IMR-90 (cell line): ENCODE results near the gene SLC30A1. TPM values are rescaled to one million over a fixed set of nuclear protein-coding genes. Genes with fewer than 3 reads are reported as not detected.

Experiments
- ATAC-seq: fragments of 200-7000 bp; cut with Tn5 transposase; 2 replicates; pipeline ENCODE4 v1.9.1; 2020; ENCODE audit warnings: low read depth, mild to moderate bottlenecking, moderate library complexity
- BruUV-seq: library from RNA; stranded (reverse); fragments of 400-500 nt; replicated peaks from 2 replicates; lab custom pipeline; 2021; lab: Mats Ljungman, UMichigan
- CTCF ChIA-PET: fragments of 300-600 bp; formaldehyde crosslinking; extraction: SDS; loops from one replicate; lab custom pipeline; 2021; ENCODE audit warnings: antibody characterized with exemption; lab: Yijun Ruan, JAX
- POLR2A ChIA-PET: fragments of 300-600 bp; sonication (Branson Sonifier 250); formaldehyde crosslinking; loops from one replicate; lab custom pipeline; 2022; ENCODE audit warnings: antibody characterized with exemption; ENCODE audit not compliant: unreplicated experiment; lab: Charles Lee
- DNase-seq: peaks from one replicate; pipeline ENCODE4 v3.0.0; 2013
- H2AFZ ChIP-seq: replicated peaks from 2 replicates; pipeline ENCODE3; 2013; ENCODE audit warnings: low read length, mild to moderate bottlenecking; ENCODE audit not compliant: poor library complexity
- H2AK5ac ChIP-seq: 2 replicates; pipeline ENCODE4 v1.6.1; 2013; ENCODE audit warnings: low read depth, low read length, inconsistent platforms
- H2AK9ac ChIP-seq: replicated peaks from 2 replicates; pipeline ENCODE3; 2013; ENCODE audit warnings: mild to moderate bottlenecking, low read depth, low read length, moderate library complexity; ENCODE audit not compliant: poor library complexity
- H2BK120ac ChIP-seq: 2 replicates; pipeline ENCODE4 v1.6.1; 2013; ENCODE audit warnings: low read depth, low read length, inconsistent platforms
- H2BK15ac ChIP-seq: 3 replicates; pipeline ENCODE4 v1.6.1; 2013; ENCODE audit warnings: low read depth, low read length, inconsistent platforms
- H2BK20ac ChIP-seq: 2 replicates; pipeline ENCODE4 v1.6.1; 2013; ENCODE audit warnings: low read depth, mild to moderate bottlenecking, inconsistent platforms, low read length, moderate library complexity
- H2BK5ac ChIP-seq: 2 replicates; pipeline ENCODE4 v1.6.1; 2013; ENCODE audit warnings: mild to moderate bottlenecking, low read depth, low read length, inconsistent platforms; ENCODE audit not compliant: poor library complexity, severe bottlenecking
- H3K14ac ChIP-seq: replicated peaks from 2 replicates; pipeline ENCODE4 v1.6.1; 2013; ENCODE audit warnings: low read depth, low read length, inconsistent platforms
- H3K18ac ChIP-seq: 2 replicates; pipeline ENCODE4 v1.6.1; 2013; ENCODE audit warnings: low read depth, low read length, control low read depth
- H3K23ac ChIP-seq: 2 replicates; pipeline ENCODE4 v1.6.1; 2013; ENCODE audit warnings: low read depth, low read length, inconsistent platforms
- H3K27ac ChIP-seq: 2 replicates; pipeline ENCODE4 v1.5.1; 2013; ENCODE audit warnings: mild to moderate bottlenecking, control low read depth, low read length; ENCODE audit not compliant: insufficient read depth
- H3K27me3 ChIP-seq: 2 replicates; pipeline ENCODE4 v1.6.1; 2013; ENCODE audit warnings: low read length; ENCODE audit not compliant: control insufficient read depth, insufficient read depth
- H3K36me3 ChIP-seq: 2 replicates; pipeline ENCODE4 v1.6.1; 2013; ENCODE audit warnings: low read length, mixed read lengths; ENCODE audit not compliant: control insufficient read depth, insufficient read depth
- H3K4ac ChIP-seq: 2 replicates; pipeline ENCODE4 v1.6.1; 2013; ENCODE audit warnings: low read depth, low read length, inconsistent platforms
- H3K4me1 ChIP-seq: 2 replicates; pipeline ENCODE4 v1.6.1; 2013; ENCODE audit warnings: low read length, mixed read lengths; ENCODE audit not compliant: control insufficient read depth, insufficient read depth
- H3K4me2 ChIP-seq: 2 replicates; pipeline ENCODE4 v1.6.1; 2013; ENCODE audit warnings: low read depth, mild to moderate bottlenecking, control low read depth, low read length, moderate library complexity
- H3K4me3 ChIP-seq: 2 replicates; pipeline ENCODE4 v1.5.1; 2013; ENCODE audit warnings: low read depth, mild to moderate bottlenecking, control low read depth, low read length, moderate library complexity; ENCODE audit not compliant: insufficient read depth
- H3K56ac ChIP-seq: 2 replicates; pipeline ENCODE4 v1.6.1; 2013; ENCODE audit warnings: low read length, inconsistent platforms; ENCODE audit not compliant: insufficient read depth; ENCODE audit errors: extremely low read depth
- H3K79me1 ChIP-seq, 2 experiments: 2 replicates each; pipeline ENCODE4 v1.6.1; 2013; ENCODE audit warnings: low read length in 2 of 2, inconsistent platforms in 1 of 2, low read depth in 1 of 2
- H3K9ac ChIP-seq: 2 replicates; pipeline ENCODE4 v1.6.1; 2013; ENCODE audit warnings: low read depth, low read length, control low read depth
- H3K9me1 ChIP-seq: 2 replicates; pipeline ENCODE4 v1.6.1; 2013; ENCODE audit warnings: low read length, inconsistent platforms; ENCODE audit not compliant: insufficient read depth
- H3K9me3 ChIP-seq: 2 replicates; pipeline ENCODE4 v1.6.1; 2013; ENCODE audit warnings: low read length; ENCODE audit not compliant: control insufficient read depth, insufficient read depth
- H4K20me1 ChIP-seq: 2 replicates; pipeline ENCODE4 v1.6.1; 2013; ENCODE audit warnings: low read length, inconsistent platforms; ENCODE audit not compliant: insufficient read depth
- H4K5ac ChIP-seq: 2 replicates; pipeline ENCODE4 v1.6.1; 2013; ENCODE audit warnings: mild to moderate bottlenecking, low read depth, low read length, control low read depth
- H4K8ac ChIP-seq, 2 experiments: 2 replicates each; pipeline ENCODE4 v1.6.1; 2013; ENCODE audit warnings: low read depth in 2 of 2, low read length in 2 of 2, control low read depth in 1 of 2, inconsistent platforms in 1 of 2
- H4K91ac ChIP-seq: 2 replicates; pipeline ENCODE4 v1.6.1; 2013; ENCODE audit warnings: low read depth, low read length, inconsistent platforms; ENCODE audit not compliant: insufficient read depth
- BHLHE40 ChIP-seq: fragments of 150-350 bp; IDR thresholded peaks from 2 replicates; pipeline ENCODE4 v1.6.1; 2016; ENCODE audit warnings: mild to moderate bottlenecking, low read depth, low read length
- CEBPB ChIP-seq: IDR thresholded peaks from 2 replicates; pipeline ENCODE4 v1.6.1; 2012; ENCODE audit warnings: low read depth, low read length, improper control_type of control experiment
- CHD1 ChIP-seq: IDR thresholded peaks from 2 replicates; pipeline ENCODE4 v1.6.1; 2012; ENCODE audit warnings: low read depth, low read length, improper control_type of control experiment
- CTCF ChIP-seq: conservative IDR thresholded peaks from 2 replicates; pipeline ENCODE4 v1.5.1; 2012; ENCODE audit warnings: mild to moderate bottlenecking, low read depth, low read length, improper control_type of control experiment
- ELK1 ChIP-seq: fragments of 150-350 bp; IDR thresholded peaks from 2 replicates; pipeline ENCODE4 v1.6.1; 2016; ENCODE audit warnings: low read depth, mild to moderate bottlenecking, low read length, moderate library complexity, borderline replicate concordance
- MAZ ChIP-seq: IDR thresholded peaks from 2 replicates; pipeline ENCODE4 v1.6.1; 2012; ENCODE audit warnings: low read depth, mild to moderate bottlenecking, low read length, improper control_type of control experiment, moderate library complexity, borderline replicate concordance
- MXI1 ChIP-seq: IDR thresholded peaks from 2 replicates; pipeline ENCODE4 v1.6.1; 2012; ENCODE audit warnings: low read depth, mild to moderate bottlenecking, low read length, moderate library complexity, borderline replicate concordance
- NFE2L2 ChIP-seq: fragments of 150-350 bp; IDR thresholded peaks from 2 replicates; pipeline ENCODE4 v1.6.1; 2016; ENCODE audit warnings: low read depth, mild to moderate bottlenecking, low read length
- POLR2A ChIP-seq: IDR thresholded peaks from 2 replicates; pipeline ENCODE4 v1.6.1; 2012; ENCODE audit warnings: mild to moderate bottlenecking, low read depth, low read length
- RCOR1 ChIP-seq: IDR thresholded peaks from 2 replicates; pipeline ENCODE4 v1.6.1; 2012; ENCODE audit warnings: mild to moderate bottlenecking, low read length, improper control_type of control experiment; ENCODE audit not compliant: insufficient replicate concordance
- RFX5 ChIP-seq: IDR thresholded peaks from 2 replicates; pipeline ENCODE4 v1.8.0; 2012; ENCODE audit warnings: low read depth, mild to moderate bottlenecking, low read length, moderate library complexity
- USF2 ChIP-seq: fragments of 150-350 bp; IDR thresholded peaks from 2 replicates; pipeline ENCODE4 v1.6.1; 2017; ENCODE audit warnings: mild to moderate bottlenecking, antibody characterized with exemption, low read length, low read depth
- dilution Hi-C: fragments of 300-500 bp; cut with HindIII; formaldehyde crosslinking; loops from one replicate; pipeline ENCODE4 v1.14.3; 2018; ENCODE audit warnings: low sequenced_read_pairs; ENCODE audit not compliant: unreplicated experiment
- in situ Hi-C: fragments of 300-500 bp; cut with MboI; formaldehyde crosslinking; loops from 3 replicates; pipeline ENCODE4 v1.14.3; 2019; ENCODE audit warnings: low sequenced_read_pairs, inconsistent platforms, mixed read lengths
- intact Hi-C: fragments of 100-400 bp; cut with micrococcal nuclease; formaldehyde crosslinking; loops from 2 replicates; pipeline ENCODE4 v1.10.0; 2022
- polyA plus RNA-seq, 3 experiments: library from polyadenylated mRNA; depleted of rRNA; stranded (reverse); fragments of >200 nt; gene quantifications; 2 replicates each; pipeline ENCODE4 v1.2.3, GENCODE V29; 2012; ENCODE audit warnings: low replicate concordance in 1 of 3
- total RNA-seq: library from RNA; depleted of rRNA; stranded (reverse); fragments of >200 nt; gene quantifications from 2 replicates; pipeline ENCODE4 v1.2.3, GENCODE V29; 2012

The SLC30A1 gene
- total and polyA plus RNA-seq, 2 of the 4 experiments (the other 2 are of a cell fraction): 5.4 to 8.4 TPM

- ATAC-seq (no peak), DNase-seq (no peak)
- Histone ChIP-seq H3K79me1 (no peaks in the 10 kb centered on the region), H3K9ac (no peak overlapping the region), H2BK5ac (no peak overlapping the region), H3K56ac (no peak overlapping the region), H2AFZ (no peak overlapping the region), H3K9me3 (no peaks in the 10 kb centered on the region), H4K8ac (no peak overlapping the region), H2BK120ac (no peak overlapping the region), H3K27me3 (peaks cover 3% of the 10 kb centered on the region; the same call in 1 of the 2 replicates), H2BK15ac (no peak overlapping the region), H3K4ac (no peak overlapping the region), H4K20me1 (no peaks in the 10 kb centered on the region), H4K91ac (no peak overlapping the region), H3K14ac (no peak overlapping the region), H3K23ac (no peak overlapping the region), H3K27ac (no peak overlapping the region), H2AK5ac (no peak overlapping the region), H3K4me3 (no peak overlapping the region), H2AK9ac (no peak overlapping the region), H2BK20ac (no peak overlapping the region), H4K5ac (no peak overlapping the region), H3K36me3 (no peaks in the 10 kb centered on the region), H3K18ac (no peak overlapping the region; the same call in 1 of the 2 replicates), H3K4me2 (no peak overlapping the region), H3K9me1 (peaks cover 7% of the 10 kb centered on the region), H3K4me1 (peaks cover 13% of the 10 kb centered on the region)
- POLR2A ChIA-PET: interaction anchor here (0.6 kb wide), 1 partner anchor 16 kb away, joined by 3 read pairs; the partner anchor contains the start of gene SLC30A1
- intact Hi-C loops: no loop called here
- in situ Hi-C loops: no loop called here
- TF ChIP-seq NFE2L2: no peak
- TF ChIP-seq CHD1: no peak
- no peak for TF ChIP-seq RFX5
- no peak for TF ChIP-seq ELK1
- TF ChIP-seq CTCF: no peak
- TF ChIP-seq MAZ: no peak
- no peak for TF ChIP-seq MXI1
- TF ChIP-seq POLR2A: no peak
- no peak for TF ChIP-seq BHLHE40
- no peak for TF ChIP-seq CEBPB
- TF ChIP-seq USF2: no peak
- TF ChIP-seq RCOR1: no peak
- CTCF ChIA-PET: no interaction called here
- BruUV-seq: no TSS peak
- dilution Hi-C loops: no loop called here
Measured at GRCh38 chr1:211595419-211595818, 16.5 kb upstream of the SLC30A1 start.
